Fibroblast of lung (primary cell): Measurements from ENCODE around the gene NCOA5.

Source experiments
- CTCF ChIP-seq, 2 donors: IDR thresholded peaks in 1 of 2; conservative IDR thresholded peaks in 1 of 2; 1 replicate in 1 of 2; 2 replicates in 1 of 2; pipeline ENCODE4 v1.5.1; 2011 to 2012; ENCODE audit warnings: low read length in 2 of 2, control low read depth in 1 of 2, inconsistent platforms in 1 of 2, low read depth in 1 of 2, mild to moderate bottlenecking in 1 of 2
- EZH2 ChIP-seq: IDR thresholded peaks from 2 replicates; pipeline ENCODE4 v1.5.1; 2012; ENCODE audit warnings: low read length, control low read depth, mild to moderate bottlenecking; ENCODE audit errors: missing control alignments

- TF ChIP-seq CTCF (conservative IDR thresholded peaks at IDR 0.05 in 1 of 2, IDR thresholded peaks at IDR 0.05 in 1 of 2; ENCODE audit: low read depth in 1 of 2, low read length in 2 of 2) = no peak
- no peak for TF ChIP-seq EZH2
Observed at GRCh38 chr20:46107061-46107460, 17.3 kb upstream of the NCOA5 start.
